Gastrocnemius medialis (tissue), 4 donors: ENCODE measurements around the gene FANCE. TPM values are rescaled to one million over a fixed set of nuclear protein-coding genes. Genes with fewer than 3 reads are reported as not detected.

Experiments
- ATAC-seq, 2 donors: fragments of 150-250 bp; one replicate each; pipeline ENCODE4 v1.9.1; 2016
- DNase-seq, 2 donors: peaks; one replicate each; pipeline ENCODE4 v3.0.0-alpha.2; 2019
- H3K27ac ChIP-seq, 4 donors: fragments of 200-600 bp; sonication (generic); 1 replicate in 1 of 4; 2 replicates in 3 of 4; pipeline ENCODE4 v1.5.1; 2016 to 2018; ENCODE audit warnings: mild to moderate bottlenecking in 2 of 4, moderate library complexity in 1 of 4
- H3K27me3 ChIP-seq, 3 donors: fragments of 200-600 bp; sonication (generic) in 2 of 3; 1 replicate in 1 of 3; 2 replicates in 2 of 3; pipeline versions ENCODE4 v1.5.1 to v1.6.0; 2016 to 2019; ENCODE audit warnings: mild to moderate bottlenecking in 1 of 3, moderate library complexity in 1 of 3
- H3K36me3 ChIP-seq, 2 donors: fragments of 200-600 bp; sonication (generic) in 1 of 2; one replicate each; pipeline ENCODE4 v1.5.1; 2017 to 2018
- H3K4me1 ChIP-seq, 2 donors: fragments of 200-600 bp; sonication (generic) in 1 of 2; one replicate each; pipeline ENCODE4 v1.5.1; 2016 to 2017; ENCODE audit warnings: mild to moderate bottlenecking in 2 of 2
- H3K4me3 ChIP-seq, 4 donors: fragments of 200-600 bp; sonication (generic) in 3 of 4; 1 replicate in 1 of 4; 2 replicates in 3 of 4; pipeline ENCODE4 v1.5.1; 2016 to 2019; ENCODE audit warnings: mild to moderate bottlenecking in 2 of 4
- H3K9me3 ChIP-seq, 3 donors: fragments of 200-600 bp; sonication (generic) in 2 of 3; 1 replicate in 1 of 3; 2 replicates in 2 of 3; pipeline ENCODE4 v1.5.1; 2016 to 2019
- POLR2A ChIP-seq, 2 donors: fragments of 450-650 bp; IDR thresholded peaks; one replicate each; pipeline ENCODE4 v1.6.1; 2017; ENCODE audit warnings: antibody characterized with exemption in 2 of 2, mild to moderate bottlenecking in 2 of 2, moderate library complexity in 2 of 2
- in situ Hi-C, 4 donors: fragments of 200-750 bp; cut with MboI; loops; one replicate each; pipeline versions ENCODE4 v1.15.0 to v1.8.0; 2017; ENCODE audit warnings: low sequenced_read_pairs in 4 of 4
- intact Hi-C: fragments of 100-400 bp; cut with DNase I; formaldehyde crosslinking; loops from one replicate; pipeline ENCODE4 v1.15.1; 2023; ENCODE audit warnings: low total_unique reads
- total RNA-seq, 4 donors: library from RNA; depleted of rRNA; stranded (reverse); fragments of >200 nt; gene quantifications; one replicate each; pipeline versions ENCODE4 v1.1.0 to v1.2.3, GENCODE V29; 2016
- TF ChIP-seq, protein P1 (sequence below), 5 experiments: fragments of 450-650 bp in 3 of 5; fragments of 200-600 bp in 2 of 5; sonication (generic) in 2 of 5; IDR thresholded peaks in 4 of 5; conservative IDR thresholded peaks in 1 of 5; 1 replicate in 4 of 5; 2 replicates in 1 of 5; pipeline ENCODE4 v1.5.1; 2016 to 2019; ENCODE audit warnings: antibody characterized with exemption in 5 of 5, mild to moderate bottlenecking in 3 of 5, moderate library complexity in 3 of 5

Gene FANCE
- total RNA-seq, 4 donors from 2014 or later = 2.5 to 10.5 (median 5.9) TPM

DNA sequence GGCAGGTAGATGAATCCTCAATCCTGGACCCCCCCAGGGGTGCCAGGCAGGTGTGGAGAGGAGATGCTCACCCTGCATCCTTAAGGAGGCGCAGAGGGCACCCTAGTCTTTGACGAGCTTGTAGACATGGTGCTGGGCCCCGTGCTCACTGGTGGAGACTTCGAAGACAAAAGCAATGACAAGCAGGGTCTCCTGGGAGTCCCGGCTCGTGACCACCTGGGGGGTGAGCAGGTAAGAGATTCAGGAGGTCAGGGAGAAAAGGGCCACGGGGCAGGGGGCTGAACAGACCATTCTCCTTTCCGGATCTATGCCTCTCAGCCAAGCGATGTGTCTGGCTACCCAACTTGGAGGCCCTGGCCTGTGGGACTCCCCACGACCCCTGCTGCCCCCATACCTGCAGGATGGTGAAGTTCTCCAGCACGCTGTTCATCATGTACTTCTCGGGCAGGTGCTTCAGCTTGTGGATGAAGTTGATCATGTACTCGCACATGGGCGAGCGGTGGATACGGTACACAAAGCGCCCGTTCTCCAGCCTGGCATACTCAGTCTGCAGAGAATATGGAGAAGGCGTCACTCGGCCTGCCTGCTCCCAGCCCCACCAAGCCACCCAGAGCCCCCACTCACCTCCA lies 22.9 kb downstream of the FANCE start:
- intact Hi-C loops = no loop called here
- H3K27me3 ChIP-seq = no peaks in the 10 kb centered on the region
- no peak overlapping the region for H3K4me3 ChIP-seq
- no peaks in the 10 kb centered on the region for H3K9me3 ChIP-seq
- peaks cover 7 to 15% of the 10 kb centered on the region in 2 donors for H3K4me1 ChIP-seq
- TF ChIP-seq, protein P1, sequence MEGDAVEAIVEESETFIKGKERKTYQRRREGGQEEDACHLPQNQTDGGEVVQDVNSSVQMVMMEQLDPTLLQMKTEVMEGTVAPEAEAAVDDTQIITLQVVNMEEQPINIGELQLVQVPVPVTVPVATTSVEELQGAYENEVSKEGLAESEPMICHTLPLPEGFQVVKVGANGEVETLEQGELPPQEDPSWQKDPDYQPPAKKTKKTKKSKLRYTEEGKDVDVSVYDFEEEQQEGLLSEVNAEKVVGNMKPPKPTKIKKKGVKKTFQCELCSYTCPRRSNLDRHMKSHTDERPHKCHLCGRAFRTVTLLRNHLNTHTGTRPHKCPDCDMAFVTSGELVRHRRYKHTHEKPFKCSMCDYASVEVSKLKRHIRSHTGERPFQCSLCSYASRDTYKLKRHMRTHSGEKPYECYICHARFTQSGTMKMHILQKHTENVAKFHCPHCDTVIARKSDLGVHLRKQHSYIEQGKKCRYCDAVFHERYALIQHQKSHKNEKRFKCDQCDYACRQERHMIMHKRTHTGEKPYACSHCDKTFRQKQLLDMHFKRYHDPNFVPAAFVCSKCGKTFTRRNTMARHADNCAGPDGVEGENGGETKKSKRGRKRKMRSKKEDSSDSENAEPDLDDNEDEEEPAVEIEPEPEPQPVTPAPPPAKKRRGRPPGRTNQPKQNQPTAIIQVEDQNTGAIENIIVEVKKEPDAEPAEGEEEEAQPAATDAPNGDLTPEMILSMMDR (IDR thresholded peaks at IDR 0.05 in 4 of 5, conservative IDR thresholded peaks at IDR 0.05 in 1 of 5) = no peak
- TF ChIP-seq POLR2A (IDR thresholded peaks at IDR 0.05) = no peak
- no peak for ATAC-seq
- in situ Hi-C loops = no loop called here
- no peak for DNase-seq
- H3K27ac ChIP-seq = no peak overlapping the region
- peaks cover 0 to 34% of the 10 kb centered on the region in 2 donors for H3K36me3 ChIP-seq

GRCh38 chr6:35475573-35475972 lies 23.4 kb downstream of the FANCE start:
- intact Hi-C loops = no loop called here
- TF ChIP-seq POLR2A (IDR thresholded peaks at IDR 0.05) = no peak
- TF ChIP-seq, protein P1 (IDR thresholded peaks at IDR 0.05 in 4 of 5, conservative IDR thresholded peaks at IDR 0.05 in 1 of 5) = no peak
- ATAC-seq (no peak), DNase-seq (no peak)
- Histone ChIP-seq H3K4me3 (no peak overlapping the region), H3K4me1 (peaks cover 3 to 10% of the 10 kb centered on the region in 2 donors), H3K27me3 (no peaks in the 10 kb centered on the region), H3K36me3 (peaks cover 0 to 29% of the 10 kb centered on the region in 2 donors), H3K9me3 (no peaks in the 10 kb centered on the region), H3K27ac (no peak overlapping the region)
- in situ Hi-C loops = no loop called here

- Histone ChIP-seq H3K4me3 (no peak overlapping the region), H3K4me1 (peaks cover 0 to 5% of the 10 kb centered on the region in 2 donors), H3K9me3 (no peaks in the 10 kb centered on the region), H3K27ac (no peak overlapping the region), H3K27me3 (no peaks in the 10 kb centered on the region), H3K36me3 (peaks cover 0 to 25% of the 10 kb centered on the region in 2 donors)
- no peak for DNase-seq
- intact Hi-C loops (no loop called here), in situ Hi-C loops (no loop called here)
- TF ChIP-seq, protein P1 (IDR thresholded peaks at IDR 0.05 in 4 of 5, conservative IDR thresholded peaks at IDR 0.05 in 1 of 5) = no peak
- TF ChIP-seq POLR2A (IDR thresholded peaks at IDR 0.05) = no peak
- no peak for ATAC-seq
Measured at GRCh38 chr6:35476004-35476403, 23.9 kb downstream of the FANCE start.

DNA sequence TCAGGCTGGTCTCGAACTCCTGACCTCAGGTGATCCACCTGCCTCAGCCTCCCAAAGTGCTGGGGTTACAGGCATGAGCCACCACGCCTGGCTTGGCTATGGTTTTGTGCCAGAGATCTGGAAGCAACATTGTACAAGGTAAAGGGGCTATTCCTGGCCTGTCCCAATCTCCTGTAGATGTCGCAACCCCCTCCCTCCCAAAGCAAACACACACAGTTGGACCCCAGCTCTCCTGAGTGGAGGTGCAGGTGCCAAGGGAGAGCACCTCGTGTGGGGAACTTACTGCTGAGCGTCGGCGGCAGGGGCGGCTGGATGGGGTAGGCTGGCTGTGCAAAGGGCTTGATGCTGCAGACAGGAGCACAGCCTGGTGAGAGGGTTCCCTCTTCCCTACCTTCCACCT lies 24.9 kb downstream of the FANCE start:
- no peak for DNase-seq
- no peak for TF ChIP-seq POLR2A (IDR thresholded peaks at IDR 0.05)
- TF ChIP-seq, protein P1 (IDR thresholded peaks at IDR 0.05 in 4 of 5, conservative IDR thresholded peaks at IDR 0.05 in 1 of 5) = no peak
- in situ Hi-C loops = no loop called here

More for the DNA sequence above, 24.9 kb downstream of the FANCE start:
- H3K27me3 ChIP-seq = no peaks in the 10 kb centered on the region
- H3K27ac ChIP-seq = no peak overlapping the region
- H3K4me1 ChIP-seq = peaks cover 0 to 4% of the 10 kb centered on the region in 2 donors
- H3K4me3 ChIP-seq = no peak overlapping the region
- no peak for ATAC-seq
- no peaks in the 10 kb centered on the region for H3K9me3 ChIP-seq
- peaks cover 0 to 18% of the 10 kb centered on the region in 2 donors for H3K36me3 ChIP-seq
- intact Hi-C loops = no loop called here
